Adrenal gland (tissue), 12 donors: ENCODE data around the gene ANKRD10. TPM values are rescaled to one million over a fixed set of nuclear protein-coding genes. Genes with fewer than 3 reads are reported as not detected.

Source experiments
- DNase-seq, 7 donors: peaks; one replicate each; pipeline ENCODE4 v3.0.0-alpha.2; 2019 to 2020
- H3K27ac ChIP-seq, 5 donors: fragments of 200-600 bp; sonication (generic) in 4 of 5; 1 replicate in 3 of 5; 2 replicates in 2 of 5; pipeline versions ENCODE4 v1.5.1 to v1.8.0; 2016 to 2020; ENCODE audit warnings: mild to moderate bottlenecking in 1 of 5
- H3K27me3 ChIP-seq: fragments of 200-600 bp; 2 replicates; pipeline ENCODE4 v1.8.0; 2021
- H3K36me3 ChIP-seq, 2 donors: fragments of 200-600 bp; replicated peaks in 1 of 2; 1 replicate in 1 of 2; 2 replicates in 1 of 2; pipeline versions ENCODE4 v1.5.1 to v1.8.0; 2018 to 2022
- H3K4me1 ChIP-seq, 2 donors: fragments of 200-600 bp; replicated peaks in 1 of 2; 1 replicate in 1 of 2; 2 replicates in 1 of 2; pipeline versions ENCODE4 v1.5.1 to v1.8.0; 2018 to 2021
- H3K4me3 ChIP-seq, 4 donors: fragments of 200-600 bp; sonication (generic) in 3 of 4; one replicate each; pipeline ENCODE4 v1.5.1; 2016 to 2018
- H3K9me3 ChIP-seq, 3 donors: fragments of 200-600 bp; sonication (generic) in 1 of 3; replicated peaks in 1 of 3; 1 replicate in 2 of 3; 2 replicates in 1 of 3; pipeline versions ENCODE4 v1.5.1 to v1.8.0; 2016 to 2021
- CTCF ChIP-seq, 6 experiments: fragments of 450-650 bp in 4 of 6; fragments of 200-600 bp in 2 of 6; sonication (generic) in 1 of 6; IDR thresholded peaks; 1 replicate in 5 of 6; 2 replicates in 1 of 6; pipeline versions ENCODE4 v1.5.1 to v1.8.0; 2016 to 2021; ENCODE audit warnings: antibody characterized with exemption in 6 of 6, mild to moderate bottlenecking in 2 of 6, moderate library complexity in 1 of 6
- POLR2A ChIP-seq, 2 donors: fragments of 450-650 bp; IDR thresholded peaks; one replicate each; pipeline ENCODE4 v1.6.1; 2017; ENCODE audit warnings: antibody characterized with exemption in 2 of 2, mild to moderate bottlenecking in 2 of 2, moderate library complexity in 1 of 2
- WGBS, 4 donors: extraction: QIAGEN DNeasy Blood & Tissue Kit in 2 of 4; methylation state at CpG; one replicate each; pipeline versions ENCODE4 v1.1.5 to v1.1.7; 2013 to 2017; 5-methylcytosine and 5-hydroxymethylcytosine counted together
- intact Hi-C, 2 donors: fragments of 100-400 bp; cut with DNase I; formaldehyde crosslinking; loops; one replicate each; pipeline versions ENCODE4 v1.14.1 to v1.15.0; 2022 to 2023
- polyA plus RNA-seq, 3 donors: library from polyadenylated mRNA; stranded (reverse); fragments of 200-250 nt in 2 of 3; fragments of 350-450 nt in 1 of 3; fragmentation: Illumina TruSeq in 1 of 3; extraction: RNeasy Lipid Tissue Mini Kit (QIAGEN cat#74804) in 1 of 3; gene quantifications; one replicate each; pipeline ENCODE4 v1.2.3, GENCODE V29; 2013 to 2014
- total RNA-seq, 9 donors: library from RNA; depleted of rRNA in 4 of 9; stranded (reverse); fragments of >200 nt in 4 of 9; fragments of 120-200 nt in 1 of 9; fragmentation: NEBNext Ultra II Directional in 1 of 9; extraction: Animal tissue kit (Norgen Biotek cat#: 25700) in 1 of 9; gene quantifications; one replicate each; pipeline versions ENCODE4 v1.1.0 to v1.2.4, GENCODE V29; 2013 to 2023
- donor health status: healthy with polysubstance abuse.
- donor health status: Bipolar disorder and iron deficiency.
- donor health status: DM: yes; HTN: yes; CAD: no.
- donor health status: DM: no; HTN: no; CAD: no.
- donor health status: DM: no; HTN: no; CAD: no.
- donor health status: DM: yes; HTN: yes; CAD: no.

The ANKRD10 gene
- total and polyA plus RNA-seq, 12 donors = 36.5 to 159 (median 101) TPM

GRCh38 chr13:110885966-110886869, 28.7 kb downstream of the ANKRD10 start:
- intact Hi-C loops = no loop called here

GRCh38 chr13:110885516-110885915, 29.4 kb downstream of the ANKRD10 start:
- Histone ChIP-seq H3K36me3 (no peaks in the 10 kb centered on the region), H3K9me3 (no peaks in the 10 kb centered on the region), H3K27ac (no peak overlapping the region), H3K4me3 (no peak overlapping the region), H3K4me1 (no peaks in the 10 kb centered on the region), H3K27me3 (no peaks in the 10 kb centered on the region)
- WGBS, 4 donors = 87 to 94% (median 92%) methylated on average over 9 to 10 of the region's 10 CpGs
- intact Hi-C loops = no loop called here
- TF ChIP-seq CTCF (IDR thresholded peaks at IDR 0.05) (no peak), POLR2A (IDR thresholded peaks at IDR 0.05) (no peak)
- DNase-seq = no peak

More at GRCh38 chr13:110885966-110886869, 28.7 kb downstream of the ANKRD10 start:
- no peak for TF ChIP-seq CTCF (IDR thresholded peaks at IDR 0.05)
- no peak for TF ChIP-seq POLR2A (IDR thresholded peaks at IDR 0.05)
- Histone ChIP-seq H3K4me3 (no peak overlapping the region), H3K9me3 (no peaks in the 10 kb centered on the region), H3K27me3 (no peaks in the 10 kb centered on the region), H3K4me1 (no peaks in the 10 kb centered on the region), H3K27ac (no peak overlapping the region), H3K36me3 (no peaks in the 10 kb centered on the region)
- 63 to 73% (median 67%) methylated on average over 8 of the region's 8 CpGs for WGBS, 4 donors
- DNase-seq = no peak

GRCh38 chr13:110884517-110884916, 30.4 kb downstream of the ANKRD10 start:
- Histone ChIP-seq H3K27me3 (no peaks in the 10 kb centered on the region), H3K9me3 (no peaks in the 10 kb centered on the region), H3K4me3 (no peak overlapping the region), H3K4me1 (no peaks in the 10 kb centered on the region), H3K27ac (no peak overlapping the region), H3K36me3 (no peaks in the 10 kb centered on the region)
- 82 to 87% (median 85%) methylated on average over 3 of the region's 3 CpGs for WGBS, 4 donors
- DNase-seq = no peak
- intact Hi-C loops = no loop called here
- no peak for TF ChIP-seq POLR2A (IDR thresholded peaks at IDR 0.05)
- TF ChIP-seq CTCF (IDR thresholded peaks at IDR 0.05) = no peak

- no peak for DNase-seq
- 88 to 93% (median 90%) methylated on average over 7 of the region's 7 CpGs for WGBS, 4 donors
- H3K27me3 ChIP-seq = no peaks in the 10 kb centered on the region
- no peaks in the 10 kb centered on the region for H3K36me3 ChIP-seq
- H3K4me1 ChIP-seq = no peaks in the 10 kb centered on the region
- no peaks in the 10 kb centered on the region for H3K9me3 ChIP-seq
- H3K27ac ChIP-seq = no peak overlapping the region
- no peak overlapping the region for H3K4me3 ChIP-seq
- intact Hi-C loops = no loop called here
- no peak for TF ChIP-seq POLR2A (IDR thresholded peaks at IDR 0.05)
- TF ChIP-seq CTCF (IDR thresholded peaks at IDR 0.05) = no peak
These were observed 31.3 kb downstream of the ANKRD10 start for GRCh38 chr13:110883542-110883941.
